ENCODE data around the gene ITFG1.

- TF ChIP-seq CTCF (IDR thresholded peaks at IDR 0.05) (no peak), POLR2AphosphoS5 (IDR thresholded peaks at IDR 0.05) (peak; percentile 44 to 80 (median 69))
Measured at GRCh38 chr16:47492428-47493377, 31.8 kb upstream of the ITFG1 start.
